PC-9 (cell line): ENCODE measurements around the gene PSTPIP1. TPM values are rescaled to one million over a fixed set of nuclear protein-coding genes. Genes with fewer than 3 reads are reported as not detected.

Source experiments
- BruUV-seq: library from RNA; stranded (reverse); fragments of 400-500 nt; replicated peaks from 2 replicates; lab custom pipeline; 2021; lab: Mats Ljungman, UMichigan
- CTCF ChIA-PET: fragments of 300-600 bp; sonication (Branson Sonifier 250); formaldehyde crosslinking; loops from one replicate; lab custom pipeline; 2022; ENCODE audit warnings: antibody characterized with exemption; lab: Charles Lee
- POLR2A ChIA-PET: fragments of 300-600 bp; sonication (Branson Sonifier 250); formaldehyde crosslinking; loops from one replicate; lab custom pipeline; 2022; ENCODE audit warnings: antibody characterized with exemption; ENCODE audit not compliant: unreplicated experiment; lab: Charles Lee
- DNase-seq, 2 experiments: peaks; one replicate each; pipeline versions ENCODE4 v3.0.0 to v3.0.0-alpha.2; 2015 to 2022; ENCODE audit warnings: mixed read lengths in 1 of 2
- H2AFZ ChIP-seq: fragments of 200-600 bp; sonication (generic); 2 replicates; pipeline ENCODE4 v1.8.1; 2017; ENCODE audit warnings: antibody characterized with exemption
- H3F3A ChIP-seq: fragments of 200-600 bp; sonication (generic); 2 replicates; pipeline ENCODE4 v1.8.1; 2017; ENCODE audit warnings: antibody characterized with exemption, mild to moderate bottlenecking, low read depth; ENCODE audit not compliant: insufficient read depth
- H3K27ac ChIP-seq: fragments of 200-600 bp; sonication (generic); 2 replicates; pipeline ENCODE4 v1.6.1; 2016; ENCODE audit warnings: mixed run types
- H3K27me3 ChIP-seq: fragments of 200-600 bp; sonication (generic); 2 replicates; pipeline ENCODE4 v1.6.1; 2016; ENCODE audit warnings: low read depth, mixed run types; ENCODE audit not compliant: insufficient read depth
- H3K36me3 ChIP-seq: fragments of 200-600 bp; sonication (generic); 2 replicates; pipeline ENCODE4 v1.6.1; 2016; ENCODE audit warnings: low read depth, mixed run types
- H3K4me1 ChIP-seq: fragments of 200-600 bp; sonication (generic); replicated peaks from 2 replicates; pipeline ENCODE4 v1.6.1; 2016; ENCODE audit warnings: mixed run types; ENCODE audit not compliant: insufficient read depth
- H3K4me2 ChIP-seq: fragments of 200-600 bp; sonication (generic); 2 replicates; pipeline ENCODE4 v1.6.1; 2017; ENCODE audit warnings: mixed run types
- H3K4me3 ChIP-seq: fragments of 200-600 bp; sonication (generic); 2 replicates; pipeline ENCODE4 v1.6.1; 2016; ENCODE audit warnings: mixed run types
- H3K79me2 ChIP-seq: fragments of 200-600 bp; sonication (generic); 2 replicates; pipeline ENCODE4 v1.6.1; 2017; ENCODE audit warnings: low read depth, mixed run types
- H3K9me2 ChIP-seq: fragments of 200-600 bp; sonication (generic); 2 replicates; pipeline ENCODE4 v1.8.1; 2017; ENCODE audit warnings: mild to moderate bottlenecking; ENCODE audit not compliant: insufficient read depth
- H3K9me3 ChIP-seq: fragments of 200-600 bp; sonication (generic); 2 replicates; pipeline ENCODE4 v1.8.1; 2016; ENCODE audit warnings: low read depth; ENCODE audit not compliant: insufficient read depth
- H4K20me1 ChIP-seq: fragments of 200-600 bp; sonication (generic); 2 replicates; pipeline ENCODE4 v1.8.1; 2017; ENCODE audit not compliant: insufficient read depth
- CTCF ChIP-seq: fragments of 200-600 bp; sonication (generic); conservative IDR thresholded peaks from 2 replicates; pipeline ENCODE4 v1.6.1; 2017; ENCODE audit warnings: mixed run types, antibody characterized with exemption, mild to moderate bottlenecking, moderate library complexity
- EZH2 ChIP-seq: fragments of 200-600 bp; sonication (generic); IDR thresholded peaks from 2 replicates; pipeline ENCODE4 v1.8.0; 2017; ENCODE audit warnings: antibody characterized with exemption, low read depth
- intact Hi-C: fragments of 100-400 bp; cut with micrococcal nuclease; formaldehyde crosslinking; loops from one replicate; pipeline ENCODE4 v1.10.0; 2022; ENCODE audit not compliant: unreplicated experiment
- total RNA-seq: library from RNA; stranded (reverse); gene quantifications from 2 replicates; pipeline ENCODE4 v1.2.3, GENCODE V29; 2021

PSTPIP1 gene
- total RNA-seq, 1 experiment from 2014 or later, result not detected

- DNase-seq, result no peak
- no peak overlapping the region for H3K4me3 ChIP-seq
- POLR2A ChIA-PET, result no interaction called here
- intact Hi-C loops, result no loop called here
- no TSS peak for BruUV-seq
- no peaks in the 10 kb centered on the region for H4K20me1 ChIP-seq
- H3F3A ChIP-seq, result peaks cover 5% of the 10 kb centered on the region; the same call in 1 of the 2 replicates
- no peaks in the 10 kb centered on the region for H3K79me2 ChIP-seq
- no peak overlapping the region for H3K4me2 ChIP-seq
- no peaks in the 10 kb centered on the region for H3K9me2 ChIP-seq
- H3K27me3 ChIP-seq, result no peaks in the 10 kb centered on the region
- H3K36me3 ChIP-seq, result no peaks in the 10 kb centered on the region
- H3K27ac ChIP-seq, result no peak overlapping the region
- no peak overlapping the region for H2AFZ ChIP-seq
- H3K9me3 ChIP-seq, result no peaks in the 10 kb centered on the region
- CTCF ChIA-PET, result no interaction called here
- H3K4me1 ChIP-seq, result peaks cover 9% of the 10 kb centered on the region
- TF ChIP-seq CTCF (no peak), EZH2 (no peak)
Measured at GRCh38 chr15:77084436-77084835, 89.5 kb downstream of the PSTPIP1 start.

- peak; percentile 45 to 75 for DNase-seq
- H3K27me3 ChIP-seq, result no peaks in the 10 kb centered on the region
Measured at GRCh38 chr15:77085297-77085696, 90.4 kb downstream of the PSTPIP1 start.

More at GRCh38 chr15:77085297-77085696, 90.4 kb downstream of the PSTPIP1 start:
- Histone ChIP-seq H2AFZ (no peak overlapping the region), H3F3A (peaks cover 5% of the 10 kb centered on the region; the same call in 1 of the 2 replicates), H3K9me2 (no peaks in the 10 kb centered on the region), H3K4me1 (peaks cover 9% of the 10 kb centered on the region), H4K20me1 (no peaks in the 10 kb centered on the region), H3K79me2 (no peaks in the 10 kb centered on the region), H3K4me2 (peak overlapping the region; percentile 28; the same call in 1 of the 2 replicates), H3K27ac (no peak overlapping the region), H3K4me3 (no peak overlapping the region), H3K9me3 (no peaks in the 10 kb centered on the region), H3K36me3 (no peaks in the 10 kb centered on the region)
- intact Hi-C loops, result no loop called here
- TF ChIP-seq EZH2 (no peak), CTCF (no peak)
- no TSS peak for BruUV-seq
- POLR2A ChIA-PET, result no interaction called here
- CTCF ChIA-PET, result no interaction called here

Other genes starting within 250 kb of the PSTPIP1 start
- gene SCAPER, start 89.8 kb upstream of the PSTPIP1 start, total RNA-seq, result 18.7 and 22.0 TPM in 2 replicates
- gene RCN2, start 63.4 kb upstream of the PSTPIP1 start, total RNA-seq, result 45.3 and 46.1 TPM in 2 replicates
- 133 and 151 TPM in 2 replicates for gene TSPAN3, start 76.0 kb downstream of the PSTPIP1 start, total RNA-seq